SU-DHL-6 (cell line): ENCODE data around the gene ZNF599.

ENCODE experiments used
- H2AFZ ChIP-seq: fragments of 200-600 bp; sonication (generic); 2 replicates; pipeline ENCODE4 v1.6.1; 2014; ENCODE audit warnings: low read depth, mild to moderate bottlenecking, moderate library complexity, mixed read lengths, antibody characterized with exemption, low read length; ENCODE audit not compliant: severe bottlenecking
- H3F3A ChIP-seq: fragments of 200-600 bp; shearing (Covaris generic); 2 replicates; pipeline ENCODE4 v1.6.0; 2016; ENCODE audit warnings: antibody characterized with exemption, mild to moderate bottlenecking; ENCODE audit not compliant: insufficient read depth
- H3K27ac ChIP-seq: fragments of 200-600 bp; sonication (generic); 2 replicates; pipeline ENCODE4 v1.5.1; 2016; ENCODE audit warnings: low read depth, mild to moderate bottlenecking, low read length, moderate library complexity, mixed read lengths
- H3K27me3 ChIP-seq: fragments of 200-600 bp; sonication (generic), shearing (Covaris generic); 2 replicates; pipeline ENCODE4 v1.6.0; 2014; ENCODE audit warnings: mild to moderate bottlenecking, low read length
- H3K36me3 ChIP-seq: fragments of 200-600 bp; sonication (generic); 2 replicates; pipeline ENCODE4 v1.6.1; 2014; ENCODE audit warnings: mild to moderate bottlenecking, low read length, mixed read lengths
- H3K4me2 ChIP-seq: fragments of 300-600, 200-600 bp; shearing (Covaris generic), sonication (generic); 2 replicates; pipeline ENCODE4 v1.6.0; 2014; ENCODE audit warnings: low read length, low read depth, mild to moderate bottlenecking; ENCODE audit not compliant: poor library complexity, severe bottlenecking
- H3K4me3 ChIP-seq: fragments of 200-600 bp; sonication (generic); 2 replicates; pipeline ENCODE4 v1.5.1; 2014; ENCODE audit warnings: antibody characterized with exemption, low read length, mild to moderate bottlenecking, mixed read lengths; ENCODE audit not compliant: insufficient read depth, poor library complexity, severe bottlenecking
- H3K79me2 ChIP-seq: fragments of 200-600 bp; sonication (generic); 2 replicates; pipeline ENCODE4 v1.6.1; 2014; ENCODE audit warnings: mild to moderate bottlenecking, low read length, moderate library complexity; ENCODE audit not compliant: insufficient read depth
- H3K9ac ChIP-seq: fragments of 200-600 bp; sonication (generic); 2 replicates; pipeline ENCODE4 v1.7.0; 2014; ENCODE audit warnings: mild to moderate bottlenecking, low read length
- H3K9me2 ChIP-seq: fragments of 200-600 bp; sonication (generic); replicated peaks from 2 replicates; pipeline ENCODE4 v1.6.1; 2014; ENCODE audit warnings: low read length; ENCODE audit not compliant: insufficient read depth
- H3K9me3 ChIP-seq: fragments of 200-600 bp; sonication (generic); 2 replicates; pipeline ENCODE4 v1.6.1; 2014; ENCODE audit warnings: low read length, mixed read lengths; ENCODE audit not compliant: insufficient read depth
- H4K20me1 ChIP-seq: fragments of 200-600 bp; sonication (generic); 2 replicates; pipeline ENCODE4 v1.6.1; 2014; ENCODE audit warnings: low read depth, mild to moderate bottlenecking, antibody characterized with exemption, low read length, moderate library complexity, mixed read lengths
- EZH2phosphoT487 ChIP-seq: fragments of 200-600 bp; sonication (generic), shearing (Covaris generic); conservative IDR thresholded peaks from 2 replicates; pipeline ENCODE4 v1.6.1; 2018; ENCODE audit warnings: mild to moderate bottlenecking, antibody characterized with exemption, low read length, moderate library complexity, mixed read lengths
- TF ChIP-seq, protein P1 (sequence below): fragments of 200-600 bp; sonication (generic); IDR thresholded peaks from one replicate; pipeline ENCODE4 v1.5.1; 2017; ENCODE audit warnings: antibody characterized with exemption, mild to moderate bottlenecking, low read length, moderate library complexity; ENCODE audit not compliant: insufficient read depth, poor library complexity, severe bottlenecking

ZNF599 gene

DNA sequence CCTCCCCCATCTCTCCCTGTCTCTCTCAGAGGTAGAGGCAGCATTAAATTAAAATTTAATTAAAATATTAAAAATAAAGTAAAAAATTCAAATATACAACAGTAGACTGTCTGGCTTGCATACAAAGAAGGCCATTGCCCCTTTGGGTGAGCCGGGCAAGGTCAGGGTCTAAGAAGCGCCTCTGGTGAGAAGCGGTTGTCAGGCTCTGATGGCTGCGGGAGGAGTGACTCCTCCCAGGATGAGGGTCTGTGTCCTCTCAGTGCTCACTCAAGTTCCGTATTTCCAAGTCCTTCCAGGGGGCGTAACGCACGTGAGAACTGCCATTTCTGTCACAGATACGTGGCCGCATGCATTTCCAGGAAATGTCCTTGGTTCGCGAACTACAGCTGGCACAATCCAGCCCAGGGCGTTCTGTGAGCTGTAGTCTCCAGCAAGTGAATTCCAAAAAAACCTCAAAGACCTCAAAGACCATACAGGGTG lies 39.7 kb downstream of the ZNF599 start:
- peak overlapping the region; percentile 67 for H3K4me3 ChIP-seq
- no peaks in the 10 kb centered on the region for H3K27me3 ChIP-seq
- H2AFZ ChIP-seq = peak overlapping the region; percentile 96
- H3K79me2 ChIP-seq = no peaks in the 10 kb centered on the region
- no peaks in the 10 kb centered on the region for H4K20me1 ChIP-seq
- H3K9me3 ChIP-seq = no peaks in the 10 kb centered on the region
- peak overlapping the region; percentile 83 for H3K9ac ChIP-seq
- no peaks in the 10 kb centered on the region for H3K36me3 ChIP-seq
- H3F3A ChIP-seq = no peaks in the 10 kb centered on the region
- H3K27ac ChIP-seq = peak overlapping the region; percentile 69; the same call in 1 of the 2 replicates
- TF ChIP-seq, protein P1, sequence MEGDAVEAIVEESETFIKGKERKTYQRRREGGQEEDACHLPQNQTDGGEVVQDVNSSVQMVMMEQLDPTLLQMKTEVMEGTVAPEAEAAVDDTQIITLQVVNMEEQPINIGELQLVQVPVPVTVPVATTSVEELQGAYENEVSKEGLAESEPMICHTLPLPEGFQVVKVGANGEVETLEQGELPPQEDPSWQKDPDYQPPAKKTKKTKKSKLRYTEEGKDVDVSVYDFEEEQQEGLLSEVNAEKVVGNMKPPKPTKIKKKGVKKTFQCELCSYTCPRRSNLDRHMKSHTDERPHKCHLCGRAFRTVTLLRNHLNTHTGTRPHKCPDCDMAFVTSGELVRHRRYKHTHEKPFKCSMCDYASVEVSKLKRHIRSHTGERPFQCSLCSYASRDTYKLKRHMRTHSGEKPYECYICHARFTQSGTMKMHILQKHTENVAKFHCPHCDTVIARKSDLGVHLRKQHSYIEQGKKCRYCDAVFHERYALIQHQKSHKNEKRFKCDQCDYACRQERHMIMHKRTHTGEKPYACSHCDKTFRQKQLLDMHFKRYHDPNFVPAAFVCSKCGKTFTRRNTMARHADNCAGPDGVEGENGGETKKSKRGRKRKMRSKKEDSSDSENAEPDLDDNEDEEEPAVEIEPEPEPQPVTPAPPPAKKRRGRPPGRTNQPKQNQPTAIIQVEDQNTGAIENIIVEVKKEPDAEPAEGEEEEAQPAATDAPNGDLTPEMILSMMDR = no peak
- TF ChIP-seq EZH2phosphoT487 = no peak
- no peaks in the 10 kb centered on the region for H3K9me2 ChIP-seq
- peak overlapping the region; percentile 74 for H3K4me2 ChIP-seq

- TF ChIP-seq, protein P1 = no peak
- no peak for TF ChIP-seq EZH2phosphoT487
- Histone ChIP-seq H3K27ac (no peak overlapping the region), H3K4me3 (peak overlapping the region; percentile 67), H3F3A (no peaks in the 10 kb centered on the region), H3K9me3 (no peaks in the 10 kb centered on the region), H3K9me2 (no peaks in the 10 kb centered on the region), H3K27me3 (no peaks in the 10 kb centered on the region), H3K79me2 (no peaks in the 10 kb centered on the region), H3K9ac (peak overlapping the region; percentile 83; the same call in 1 of the 2 replicates), H2AFZ (no peak overlapping the region), H3K36me3 (no peaks in the 10 kb centered on the region), H4K20me1 (no peaks in the 10 kb centered on the region), H3K4me2 (peak overlapping the region; percentile 74)
Observed at GRCh38 chr19:34732612-34733211, 40.3 kb downstream of the ZNF599 start.

DNA sequence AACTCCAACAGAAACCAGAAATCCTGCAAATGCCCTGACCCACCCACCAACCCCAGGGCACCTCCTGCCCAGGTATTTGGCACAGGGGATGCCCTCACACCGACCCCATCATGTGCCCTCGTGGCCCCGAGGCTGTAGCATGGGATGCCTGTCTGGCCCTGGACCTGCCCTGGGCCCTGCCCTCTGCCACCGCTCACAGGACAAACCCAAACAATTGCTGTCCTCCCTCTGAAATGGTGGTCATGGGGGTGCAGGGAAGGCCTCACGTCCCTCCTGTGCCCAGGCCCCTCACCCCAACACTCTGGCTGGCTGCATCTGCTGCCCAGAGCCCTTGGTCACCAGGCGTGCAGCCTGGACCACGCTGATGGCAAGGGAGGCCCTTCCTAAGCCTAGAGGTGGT lies 41.1 kb downstream of the ZNF599 start:
- Histone ChIP-seq H2AFZ (no peak overlapping the region), H3K4me3 (no peak overlapping the region), H3K27me3 (no peaks in the 10 kb centered on the region), H3K4me2 (no peak overlapping the region), H4K20me1 (no peaks in the 10 kb centered on the region), H3K9ac (no peak overlapping the region), H3K27ac (no peak overlapping the region), H3F3A (no peaks in the 10 kb centered on the region), H3K9me3 (no peaks in the 10 kb centered on the region), H3K79me2 (no peaks in the 10 kb centered on the region), H3K36me3 (no peaks in the 10 kb centered on the region), H3K9me2 (no peaks in the 10 kb centered on the region)
- TF ChIP-seq, protein P1 = no peak
- no peak for TF ChIP-seq EZH2phosphoT487
